A673 (cell line): ENCODE data around the gene COL4A4.

Source experiments
- CTCF ChIP-seq: fragments of 300-800, 200-600 bp; sonication (generic); conservative IDR thresholded peaks from 2 replicates; pipeline ENCODE4 v1.5.1; 2017; ENCODE audit warnings: low read depth, mild to moderate bottlenecking, antibody characterized with exemption, low read length, moderate library complexity, mixed read lengths
- EZH2 ChIP-seq: fragments of 200-600 bp; sonication (generic); IDR thresholded peaks from 2 replicates; pipeline ENCODE4 v1.6.1; 2017; ENCODE audit warnings: borderline replicate concordance, low read depth, mild to moderate bottlenecking, mixed read lengths, antibody characterized with exemption, low read length; ENCODE audit not compliant: poor library complexity, severe bottlenecking

DNA sequence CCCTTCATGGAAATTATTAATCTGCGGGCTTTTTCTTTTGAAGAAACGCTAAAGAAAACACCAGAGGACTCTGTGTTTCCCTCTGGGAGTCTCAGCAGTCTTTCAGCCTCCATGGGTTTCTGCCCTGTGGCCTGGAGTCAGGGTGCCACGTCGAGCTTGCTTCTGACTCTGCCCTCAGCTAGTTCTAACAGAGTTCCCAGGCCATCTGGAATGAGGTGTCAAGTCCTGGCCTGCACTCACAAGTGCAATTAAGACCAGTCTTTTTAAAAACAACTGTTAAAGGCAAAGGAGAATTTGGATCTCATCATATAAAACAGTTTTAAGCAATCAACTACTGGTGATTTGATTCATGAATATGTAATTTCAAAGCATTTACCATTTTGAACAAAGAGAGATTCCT, 170.8 kb downstream of the COL4A4 start:
- TF ChIP-seq CTCF, result no peak
- no peak for TF ChIP-seq EZH2
